Thymus (tissue), 11 donors: ENCODE results near the gene GPHN. TPM values are rescaled to one million over a fixed set of nuclear protein-coding genes. Genes with fewer than 3 reads are reported as not detected.
"Not testable (repeated sequence)": the region's sequence is repeated elsewhere in the genome, so short reads cannot be mapped to it uniquely, and the experiment has no call there.

ENCODE experiments used
- DNase-seq, 9 donors: peaks; one replicate each; pipeline ENCODE4 v3.0.0-alpha.2; 2013; ENCODE audit warnings: low spot score in 9 of 9, low read depth in 6 of 9, missing footprints in 1 of 9
- H3K27ac ChIP-seq, 2 donors: one replicate each; pipeline ENCODE4 v1.5.1; 2013; ENCODE audit warnings: control low read depth in 1 of 2, low read depth in 1 of 2, low read length in 1 of 2, mild to moderate bottlenecking in 1 of 2, moderate library complexity in 1 of 2
- H3K27me3 ChIP-seq, 2 donors: one replicate each; pipeline ENCODE4 v1.5.1; 2013; ENCODE audit warnings: low read length in 1 of 2; ENCODE audit not compliant: control insufficient read depth in 2 of 2, insufficient read depth in 1 of 2
- H3K36me3 ChIP-seq, 2 donors: one replicate each; pipeline ENCODE4 v1.5.1; 2013; ENCODE audit warnings: low read length in 1 of 2, mild to moderate bottlenecking in 1 of 2, moderate library complexity in 1 of 2; ENCODE audit not compliant: control insufficient read depth in 2 of 2, insufficient read depth in 2 of 2
- H3K4me1 ChIP-seq, 2 donors: one replicate each; pipeline ENCODE4 v1.5.1; 2013; ENCODE audit warnings: low read length in 2 of 2; ENCODE audit not compliant: control insufficient read depth in 2 of 2, insufficient read depth in 2 of 2
- H3K4me3 ChIP-seq, 2 donors: one replicate each; pipeline ENCODE4 v1.5.1; 2013; ENCODE audit warnings: low read length in 2 of 2, control low read depth in 1 of 2, mild to moderate bottlenecking in 1 of 2
- H3K9me3 ChIP-seq, 2 donors: one replicate each; pipeline ENCODE4 v1.5.1; 2013; ENCODE audit warnings: low read length in 1 of 2, mild to moderate bottlenecking in 1 of 2; ENCODE audit not compliant: control insufficient read depth in 2 of 2, insufficient read depth in 1 of 2
- WGBS: extraction: QIAGEN DNeasy Blood & Tissue Kit; methylation state at CpG from one replicate; pipeline ENCODE4 v1.1.7; 2013; 5-methylcytosine and 5-hydroxymethylcytosine counted together
- polyA plus RNA-seq: library from polyadenylated mRNA; stranded (reverse); fragments of 200-250 nt; gene quantifications from one replicate; pipeline ENCODE4 v1.2.3, GENCODE V29; 2013
- total RNA-seq: library from RNA; stranded (reverse); fragments of 120-200 nt; gene quantifications from one replicate; pipeline ENCODE4 v1.2.4, GENCODE V29; 2013
- donor health status: healthy.

The GPHN gene
- total and polyA plus RNA-seq, 2 donors: 11.6 to 28.4 TPM

DNA sequence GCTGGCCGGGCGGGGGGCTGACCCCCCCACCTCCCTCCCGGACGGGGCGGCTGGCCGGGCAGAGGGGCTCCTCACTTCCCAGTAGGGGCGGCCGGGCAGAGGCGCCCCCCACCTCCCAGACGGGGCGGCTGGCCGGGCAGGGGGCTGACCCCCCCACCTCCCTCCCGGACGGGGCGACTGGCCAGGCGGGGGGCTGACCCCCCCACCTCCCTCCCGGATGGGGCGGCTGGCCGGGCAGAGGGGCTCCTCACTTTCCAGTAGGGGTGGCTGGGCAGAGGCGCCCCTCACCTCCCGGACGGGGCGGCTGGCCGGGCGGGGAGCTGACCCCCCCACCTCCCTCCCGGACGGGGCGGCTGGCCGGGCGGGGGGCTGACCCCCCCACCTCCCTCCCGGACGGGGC lies 37.2 kb downstream of the GPHN start:
- H3K9me3 ChIP-seq, H3K4me3 ChIP-seq, DNase-seq, H3K36me3 ChIP-seq, H3K27me3 ChIP-seq, H3K27ac ChIP-seq, H3K4me1 ChIP-seq: not testable (repeated sequence)
- 94% methylated on average over 25 of the region's 32 CpGs for WGBS

DNA sequence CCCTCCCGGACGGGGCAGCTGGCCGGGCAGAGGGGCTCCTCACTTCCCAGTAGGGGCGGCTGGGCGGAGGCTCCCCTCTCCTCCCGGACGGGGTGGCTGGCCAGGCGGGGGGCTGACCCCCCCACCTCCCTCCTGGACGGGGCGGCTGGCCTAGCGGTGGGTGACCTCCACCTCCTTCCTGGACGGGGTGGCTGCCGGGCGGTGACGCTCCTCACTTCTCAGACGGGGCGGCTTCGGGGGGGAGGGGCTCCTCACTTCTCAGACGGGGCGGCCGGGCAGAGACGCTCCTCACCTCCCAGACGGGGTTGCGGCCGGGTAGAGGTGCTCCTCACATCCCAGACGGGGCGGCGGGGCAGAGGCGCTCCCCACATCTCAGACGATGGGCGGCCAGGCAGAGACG lies 37.8 kb downstream of the GPHN start:
- not testable (repeated sequence) for H3K4me1 ChIP-seq, DNase-seq, H3K4me3 ChIP-seq, H3K27me3 ChIP-seq, H3K36me3 ChIP-seq, H3K9me3 ChIP-seq, H3K27ac ChIP-seq
- WGBS: 93% methylated on average over 27 of the region's 32 CpGs

DNA sequence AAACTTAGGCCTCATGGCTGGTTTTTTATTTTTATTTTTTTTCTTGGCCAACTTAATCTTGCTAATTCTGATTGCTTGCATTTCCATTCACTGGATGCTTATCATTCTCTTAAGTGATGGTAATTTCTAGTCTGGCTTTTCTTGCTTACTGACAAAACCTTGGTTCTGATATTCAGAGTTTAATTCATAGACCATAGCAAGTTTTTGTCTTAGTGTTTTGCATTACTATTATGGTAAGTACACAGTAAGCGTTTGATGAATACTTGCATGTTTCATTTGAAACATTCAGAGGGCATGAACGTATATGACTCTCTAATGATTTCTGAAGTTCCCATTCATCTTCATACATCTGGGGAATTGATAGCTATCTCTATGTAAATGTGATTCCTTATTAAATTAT lies 55.8 kb downstream of the GPHN start:
- DNase-seq: no peak
- Histone ChIP-seq H3K4me1 (no peaks in the 10 kb centered on the region), H3K27ac (no peak overlapping the region), H3K36me3 (no peaks in the 10 kb centered on the region), H3K27me3 (no peaks in the 10 kb centered on the region), H3K4me3 (no peak overlapping the region), H3K9me3 (no peaks in the 10 kb centered on the region)
- WGBS: 96% methylated on average over 2 of the region's 2 CpGs

DNA sequence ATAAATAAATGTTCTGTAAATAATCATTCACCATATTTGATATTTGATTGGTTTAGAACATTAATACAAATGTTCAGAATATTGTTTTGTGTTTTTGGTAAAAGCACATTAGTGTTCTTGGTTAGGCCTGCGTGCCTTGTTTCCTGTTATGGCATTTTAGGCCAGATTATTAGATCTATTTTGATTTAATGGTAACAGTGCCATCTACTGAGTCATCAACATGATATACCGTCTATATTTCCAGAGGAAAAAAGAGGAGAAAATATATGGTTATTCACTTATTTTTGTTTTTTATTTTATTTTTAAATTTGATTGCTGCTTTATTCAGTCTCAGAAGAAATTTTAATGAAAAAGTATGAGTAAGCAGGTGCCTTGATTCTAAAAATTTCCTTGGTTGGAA lies 60.3 kb downstream of the GPHN start:
- 85% methylated on average over 2 of the region's 2 CpGs for WGBS
- Histone ChIP-seq H3K9me3 (no peaks in the 10 kb centered on the region), H3K4me1 (no peaks in the 10 kb centered on the region), H3K36me3 (no peaks in the 10 kb centered on the region), H3K27ac (no peak overlapping the region), H3K27me3 (no peaks in the 10 kb centered on the region), H3K4me3 (no peak overlapping the region)
- no peak for DNase-seq

DNA sequence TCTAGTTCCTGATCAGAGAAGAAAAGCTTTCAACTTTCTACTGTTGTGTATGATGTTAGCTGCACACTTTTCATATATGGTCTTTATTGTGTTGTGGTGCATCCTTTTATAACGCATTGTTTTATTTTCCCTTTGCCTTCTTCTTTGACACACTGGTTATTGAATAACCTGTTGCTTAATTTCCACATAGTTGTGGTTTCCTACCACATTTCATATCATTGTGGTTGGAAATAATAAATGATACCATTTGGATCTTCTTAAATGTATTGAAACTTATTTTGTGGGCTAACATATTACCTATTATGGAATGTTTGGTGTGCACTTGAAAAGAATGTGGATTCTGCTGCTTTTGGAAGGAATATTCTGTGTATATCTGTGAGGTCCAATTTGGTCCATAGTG lies 64.9 kb downstream of the GPHN start:
- Histone ChIP-seq H3K4me3 (no peak overlapping the region), H3K27me3 (no peaks in the 10 kb centered on the region), H3K36me3 (no peaks in the 10 kb centered on the region), H3K4me1 (no peaks in the 10 kb centered on the region), H3K9me3 (peaks cover 2 to 12% of the 10 kb centered on the region in 2 donors), H3K27ac (no peak overlapping the region)
- WGBS: 94% methylated on average over 1 of the region's 1 CpG
- DNase-seq: no peak

DNA sequence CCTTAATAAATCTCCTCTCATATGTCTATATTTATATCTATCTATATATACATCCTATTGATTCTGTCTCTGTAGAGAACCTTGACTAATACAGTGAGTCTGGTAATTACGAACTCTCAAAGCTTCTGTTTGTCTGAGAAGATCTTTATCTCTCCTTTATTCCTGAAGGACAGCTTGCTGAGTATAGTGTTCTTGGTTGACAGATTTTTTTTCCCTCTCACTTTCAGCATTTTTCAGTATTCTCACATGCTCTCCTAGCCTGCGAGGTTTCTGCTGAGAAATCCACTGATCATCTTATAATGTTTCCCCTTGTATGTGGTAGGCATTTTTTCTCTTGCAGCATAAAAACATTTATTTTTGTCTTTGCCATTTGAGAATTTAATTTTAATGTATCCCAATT lies 67.1 kb downstream of the GPHN start:
- no peaks in the 10 kb centered on the region for H3K36me3 ChIP-seq
- no peaks in the 10 kb centered on the region for H3K4me1 ChIP-seq
- no peak for DNase-seq
- 98% methylated on average over 2 of the region's 2 CpGs for WGBS
- H3K9me3 ChIP-seq: peaks cover 2 to 12% of the 10 kb centered on the region in 2 donors
- no peaks in the 10 kb centered on the region for H3K27me3 ChIP-seq
- H3K27ac ChIP-seq: no peak overlapping the region
- H3K4me3 ChIP-seq: no peak overlapping the region

DNA sequence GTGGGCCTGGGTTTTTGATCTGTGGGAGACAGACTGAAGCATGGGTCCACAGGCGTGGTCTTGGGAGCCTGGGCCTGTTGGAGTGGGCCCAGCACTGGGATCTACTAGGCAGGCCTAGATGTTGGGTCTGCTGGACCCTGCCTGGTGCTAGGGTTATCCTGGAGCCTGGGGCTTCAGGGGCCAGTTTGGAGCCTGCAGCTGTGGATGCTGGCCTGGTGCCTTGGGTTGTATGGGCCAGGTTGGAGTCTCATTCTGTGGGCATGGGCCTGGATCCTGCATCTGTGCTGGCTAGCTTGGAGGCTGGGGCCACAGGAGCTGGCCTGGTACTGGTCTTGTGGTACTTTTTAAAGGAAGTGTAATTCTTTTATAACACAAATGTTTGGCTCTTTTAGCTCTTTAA lies 68.0 kb downstream of the GPHN start:
- H3K4me1 ChIP-seq: no peaks in the 10 kb centered on the region
- H3K4me3 ChIP-seq: no peak overlapping the region
- H3K27me3 ChIP-seq: no peaks in the 10 kb centered on the region
- no peak for DNase-seq
- no peak overlapping the region for H3K27ac ChIP-seq
- peaks cover 2 to 12% of the 10 kb centered on the region in 2 donors for H3K9me3 ChIP-seq
- 98% methylated on average over 1 of the region's 1 CpG for WGBS
- no peaks in the 10 kb centered on the region for H3K36me3 ChIP-seq

DNA sequence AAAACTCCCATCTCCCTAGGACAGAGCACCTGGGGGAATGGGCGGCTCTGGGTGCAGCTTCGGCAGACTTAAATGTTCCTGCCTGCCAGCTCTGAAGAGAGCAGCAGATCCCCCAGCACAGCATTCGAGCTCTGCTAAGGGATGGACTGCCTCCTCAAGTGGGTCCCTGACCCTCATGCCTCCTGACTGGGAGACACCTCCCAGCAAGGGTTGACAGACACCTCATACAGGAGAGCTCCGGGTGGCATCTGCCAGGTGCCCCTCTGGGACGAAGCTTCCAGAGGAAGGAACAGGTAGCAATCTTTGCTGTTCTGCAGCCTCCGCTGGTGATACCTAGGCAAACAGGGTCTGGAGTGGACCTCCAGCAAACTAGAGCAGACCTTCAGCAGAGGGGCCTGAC lies 79.8 kb downstream of the GPHN start:
- H3K4me1 ChIP-seq, DNase-seq, H3K4me3 ChIP-seq, H3K9me3 ChIP-seq, H3K36me3 ChIP-seq, H3K27ac ChIP-seq, H3K27me3 ChIP-seq: not testable (repeated sequence)
- 99% methylated on average over 6 of the region's 6 CpGs for WGBS

DNA sequence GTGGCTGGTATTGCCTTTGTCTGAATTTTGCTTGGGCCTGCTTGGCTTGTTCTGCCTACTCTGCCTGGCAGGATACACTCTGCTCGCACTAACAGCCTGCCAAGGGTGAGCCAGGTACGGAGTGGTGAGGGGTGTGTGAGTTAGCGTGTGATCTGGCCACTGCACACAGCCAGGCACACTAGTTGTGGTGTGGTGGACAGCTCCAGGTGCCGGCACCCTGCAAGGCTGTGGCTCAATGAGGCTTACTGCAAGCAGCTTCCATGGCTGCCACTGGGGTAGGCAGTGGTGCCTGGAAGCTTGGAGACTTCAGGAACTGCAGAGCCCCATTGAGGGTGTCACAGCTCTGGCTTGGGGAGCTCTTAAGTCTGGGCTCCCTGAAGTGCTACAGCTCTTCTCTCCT lies 87.4 kb downstream of the GPHN start:
- Histone ChIP-seq H3K27ac (no peak overlapping the region), H3K36me3 (no peaks in the 10 kb centered on the region), H3K4me1 (no peaks in the 10 kb centered on the region), H3K9me3 (peaks cover 0 to 17% of the 10 kb centered on the region in 2 donors), H3K27me3 (no peaks in the 10 kb centered on the region), H3K4me3 (no peak overlapping the region)
- no peak for DNase-seq
- 99% methylated on average over 4 of the region's 4 CpGs for WGBS
